Measurements from ENCODE around the gene KIF15. TPM values are rescaled to one million over a fixed set of nuclear protein-coding genes. Genes with fewer than 3 reads are reported as not detected.

The KIF15 gene
- total RNA-seq, 4 donors from 2014 or later = 1.1 to 4.8 (median 2.1) TPM

- H3K4me3 ChIP-seq = no peak overlapping the region
- H3K4me1 ChIP-seq = peaks cover 14% of the 10 kb centered on the region
- no peaks in the 10 kb centered on the region for H3K9me3 ChIP-seq
- no peaks in the 10 kb centered on the region for H3K36me3 ChIP-seq
- H3K27me3 ChIP-seq = no peaks in the 10 kb centered on the region
- H3K27ac ChIP-seq = no peak overlapping the region
- no peak for DNase-seq (ENCODE audit: low spot score in 2 of 2)
- TF ChIP-seq EP300 (IDR thresholded peaks at IDR 0.05) = no peak
- TF ChIP-seq POLR2A (IDR thresholded peaks at IDR 0.05) = no peak
- no peak for TF ChIP-seq POLR2AphosphoS5 (IDR thresholded peaks at IDR 0.05)
- TF ChIP-seq CTCF (IDR thresholded peaks at IDR 0.05) = no peak
Measured at GRCh38 chr3:44764248-44764647, 2.7 kb downstream of the KIF15 start.

GRCh38 chr3:44771424-44772098, 10.0 kb downstream of the KIF15 start:
- H3K27me3 ChIP-seq = no peaks in the 10 kb centered on the region
- H3K36me3 ChIP-seq = no peaks in the 10 kb centered on the region
- H3K27ac ChIP-seq = no peak overlapping the region
- no peak overlapping the region for H3K4me3 ChIP-seq
- no peaks in the 10 kb centered on the region for H3K4me1 ChIP-seq
- no peak for DNase-seq (ENCODE audit: low spot score in 2 of 2)
- 90% methylated on average over 1 of the region's 1 CpG for WGBS
- TF ChIP-seq POLR2A (IDR thresholded peaks at IDR 0.05) = no peak
- TF ChIP-seq EP300 (IDR thresholded peaks at IDR 0.05) = no peak
- TF ChIP-seq CTCF (IDR thresholded peaks at IDR 0.05) = no peak
- TF ChIP-seq POLR2AphosphoS5 (IDR thresholded peaks at IDR 0.05) = no peak
- peaks cover 8% of the 10 kb centered on the region for H3K9me3 ChIP-seq

GRCh38 chr3:44772099-44772442, 10.5 kb downstream of the KIF15 start:
- WGBS = 93% methylated on average over 1 of the region's 1 CpG
- H3K9me3 ChIP-seq = peaks cover 8% of the 10 kb centered on the region
- H3K36me3 ChIP-seq = no peaks in the 10 kb centered on the region
- no peak for DNase-seq (ENCODE audit: low spot score in 2 of 2)
- H3K27me3 ChIP-seq = no peaks in the 10 kb centered on the region
- H3K27ac ChIP-seq = no peak overlapping the region
- no peak overlapping the region for H3K4me3 ChIP-seq
- H3K4me1 ChIP-seq = no peaks in the 10 kb centered on the region
- TF ChIP-seq POLR2AphosphoS5 (IDR thresholded peaks at IDR 0.05) = no peak

- no peaks in the 10 kb centered on the region for H3K9me3 ChIP-seq
- no peaks in the 10 kb centered on the region for H3K36me3 ChIP-seq
- no peak for TF ChIP-seq POLR2A (IDR thresholded peaks at IDR 0.05)
- no peak for TF ChIP-seq EP300 (IDR thresholded peaks at IDR 0.05)
- TF ChIP-seq CTCF (IDR thresholded peaks at IDR 0.05) = no peak
- TF ChIP-seq POLR2AphosphoS5 (IDR thresholded peaks at IDR 0.05) = no peak
- no peak overlapping the region for H3K27ac ChIP-seq
- H3K27me3 ChIP-seq = no peaks in the 10 kb centered on the region
- 95% methylated on average over 4 of the region's 4 CpGs for WGBS
- no peak overlapping the region for H3K4me3 ChIP-seq
- no peak for DNase-seq (ENCODE audit: low spot score in 2 of 2)
- H3K4me1 ChIP-seq = no peaks in the 10 kb centered on the region
Measured at GRCh38 chr3:44782891-44783290, 21.3 kb downstream of the KIF15 start.

- WGBS = 93% methylated on average over 4 of the region's 4 CpGs
- no peaks in the 10 kb centered on the region for H3K9me3 ChIP-seq
- DNase-seq (ENCODE audit: low spot score in 2 of 2) = no peak
- H3K27me3 ChIP-seq = no peaks in the 10 kb centered on the region
- no peak overlapping the region for H3K27ac ChIP-seq
- H3K36me3 ChIP-seq = no peaks in the 10 kb centered on the region
- H3K4me1 ChIP-seq = no peaks in the 10 kb centered on the region
- no peak overlapping the region for H3K4me3 ChIP-seq
- TF ChIP-seq POLR2AphosphoS5 (IDR thresholded peaks at IDR 0.05) = no peak
- TF ChIP-seq EP300 (IDR thresholded peaks at IDR 0.05) = no peak
- TF ChIP-seq POLR2A (IDR thresholded peaks at IDR 0.05) = no peak
- TF ChIP-seq CTCF (IDR thresholded peaks at IDR 0.05) = no peak
Measured at GRCh38 chr3:44795197-44795596, 33.6 kb downstream of the KIF15 start.

- no peak overlapping the region for H3K4me3 ChIP-seq
- DNase-seq (ENCODE audit: low spot score in 2 of 2) = no peak
- H3K27ac ChIP-seq = no peak overlapping the region
- WGBS = 73% methylated on average over 2 of the region's 2 CpGs
- no peaks in the 10 kb centered on the region for H3K9me3 ChIP-seq
- H3K36me3 ChIP-seq = no peaks in the 10 kb centered on the region
- TF ChIP-seq EP300 (IDR thresholded peaks at IDR 0.05) (no peak), POLR2A (IDR thresholded peaks at IDR 0.05) (no peak), POLR2AphosphoS5 (IDR thresholded peaks at IDR 0.05) (no peak), CTCF (IDR thresholded peaks at IDR 0.05) (no peak)
- no peaks in the 10 kb centered on the region for H3K27me3 ChIP-seq
- H3K4me1 ChIP-seq = no peaks in the 10 kb centered on the region
Measured at GRCh38 chr3:44802011-44802410, 40.4 kb downstream of the KIF15 start.

All from suprapubic skin (tissue), 4 donors.